ENCODE results near the gene TBC1D9.

The TBC1D9 gene

GRCh38 chr4:140644470-140645185 is 111.6 kb downstream of the TBC1D9 start:
- no peak overlapping the region for H3K4me3 ChIP-seq
- no peak for TF ChIP-seq POLR2AphosphoS5 (IDR thresholded peaks at IDR 0.05; ENCODE audit: borderline replicate concordance, low read depth, low read length)
- no peak for TF ChIP-seq FOXP2 (optimal IDR thresholded peaks at IDR 0.05; ENCODE audit: control extremely low read depth, extremely low read length, insufficient read depth)
- no peak for TF ChIP-seq EZH2 (IDR thresholded peaks at IDR 0.05)
- peaks cover 70% of the 10 kb centered on the region for H3K36me3 ChIP-seq (ENCODE audit: insufficient read depth, low read length)
- H3K9me3 ChIP-seq (ENCODE audit: low read depth, low read length) = no peaks in the 10 kb centered on the region
- DNase-seq (ENCODE audit: low read depth, low spot score) = no peak
- no peak overlapping the region for H3K27ac ChIP-seq
- no peak overlapping the region for H3K9ac ChIP-seq (ENCODE audit: insufficient read length)

- no peak overlapping the region for H3K9ac ChIP-seq (ENCODE audit: insufficient read length)
- TF ChIP-seq POLR2AphosphoS5 (IDR thresholded peaks at IDR 0.05; ENCODE audit: borderline replicate concordance, low read depth, low read length) (no peak), EZH2 (IDR thresholded peaks at IDR 0.05) (no peak), FOXP2 (optimal IDR thresholded peaks at IDR 0.05; ENCODE audit: control extremely low read depth, extremely low read length, insufficient read depth) (no peak)
- no peak overlapping the region for H3K27ac ChIP-seq
- H3K9me3 ChIP-seq (ENCODE audit: low read depth, low read length) = no peaks in the 10 kb centered on the region
- peaks cover 71% of the 10 kb centered on the region for H3K36me3 ChIP-seq (ENCODE audit: insufficient read depth, low read length)
- no peak for DNase-seq (ENCODE audit: low read depth, low spot score)
- H3K4me3 ChIP-seq = no peak overlapping the region
Observed at GRCh38 chr4:140643571-140644055, 112.6 kb downstream of the TBC1D9 start.

GRCh38 chr4:140642674-140643437 is 113.3 kb downstream of the TBC1D9 start:
- no peak for TF ChIP-seq EZH2 (IDR thresholded peaks at IDR 0.05)
- TF ChIP-seq FOXP2 (optimal IDR thresholded peaks at IDR 0.05; ENCODE audit: control extremely low read depth, extremely low read length, insufficient read depth) = no peak
- no peak for TF ChIP-seq POLR2AphosphoS5 (IDR thresholded peaks at IDR 0.05; ENCODE audit: borderline replicate concordance, low read depth, low read length)
- no peaks in the 10 kb centered on the region for H3K9me3 ChIP-seq (ENCODE audit: low read depth, low read length)
- no peak overlapping the region for H3K9ac ChIP-seq (ENCODE audit: insufficient read length)
- H3K36me3 ChIP-seq (ENCODE audit: insufficient read depth, low read length) = peaks cover 65% of the 10 kb centered on the region
- H3K4me3 ChIP-seq = no peak overlapping the region
- no peak overlapping the region for H3K27ac ChIP-seq
- DNase-seq (ENCODE audit: low read depth, low spot score) = no peak

GRCh38 chr4:140641789-140642439 is 114.3 kb downstream of the TBC1D9 start:
- H3K9ac ChIP-seq (ENCODE audit: insufficient read length) = no peak overlapping the region
- TF ChIP-seq EZH2 (IDR thresholded peaks at IDR 0.05) (no peak), FOXP2 (optimal IDR thresholded peaks at IDR 0.05; ENCODE audit: control extremely low read depth, extremely low read length, insufficient read depth) (no peak), POLR2AphosphoS5 (IDR thresholded peaks at IDR 0.05; ENCODE audit: borderline replicate concordance, low read depth, low read length) (no peak)
- DNase-seq (ENCODE audit: low read depth, low spot score) = no peak
- H3K27ac ChIP-seq = no peak overlapping the region
- no peaks in the 10 kb centered on the region for H3K9me3 ChIP-seq (ENCODE audit: low read depth, low read length)
- no peak overlapping the region for H3K4me3 ChIP-seq
- H3K36me3 ChIP-seq (ENCODE audit: insufficient read depth, low read length) = peaks cover 62% of the 10 kb centered on the region

- Histone ChIP-seq H3K9me3 (ENCODE audit: low read depth, low read length) (no peaks in the 10 kb centered on the region), H3K4me3 (no peak overlapping the region), H3K9ac (ENCODE audit: insufficient read length) (no peak overlapping the region), H3K27ac (no peak overlapping the region), H3K36me3 (ENCODE audit: insufficient read depth, low read length) (peaks cover 61% of the 10 kb centered on the region)
- no peak for TF ChIP-seq EZH2 (IDR thresholded peaks at IDR 0.05)
- TF ChIP-seq POLR2AphosphoS5 (IDR thresholded peaks at IDR 0.05; ENCODE audit: borderline replicate concordance, low read depth, low read length) = no peak
- TF ChIP-seq FOXP2 (optimal IDR thresholded peaks at IDR 0.05; ENCODE audit: control extremely low read depth, extremely low read length, insufficient read depth) = no peak
- DNase-seq (ENCODE audit: low read depth, low spot score) = no peak
Observed at GRCh38 chr4:140641105-140641555, 115.1 kb downstream of the TBC1D9 start.

GRCh38 chr4:140640150-140640748 is 115.9 kb downstream of the TBC1D9 start:
- no peak for TF ChIP-seq FOXP2 (optimal IDR thresholded peaks at IDR 0.05; ENCODE audit: control extremely low read depth, extremely low read length, insufficient read depth)
- TF ChIP-seq POLR2AphosphoS5 (IDR thresholded peaks at IDR 0.05; ENCODE audit: borderline replicate concordance, low read depth, low read length) = no peak
- TF ChIP-seq EZH2 (IDR thresholded peaks at IDR 0.05) = no peak
- Histone ChIP-seq H3K27ac (no peak overlapping the region), H3K36me3 (ENCODE audit: insufficient read depth, low read length) (peaks cover 57% of the 10 kb centered on the region), H3K9me3 (ENCODE audit: low read depth, low read length) (no peaks in the 10 kb centered on the region), H3K9ac (ENCODE audit: insufficient read length) (no peak overlapping the region), H3K4me3 (no peak overlapping the region)
- DNase-seq (ENCODE audit: low read depth, low spot score) = no peak

GRCh38 chr4:140639066-140639465 is 117.1 kb downstream of the TBC1D9 start:
- no peak for TF ChIP-seq FOXP2 (optimal IDR thresholded peaks at IDR 0.05; ENCODE audit: control extremely low read depth, extremely low read length, insufficient read depth)
- Histone ChIP-seq H3K27ac (no peak overlapping the region), H3K36me3 (ENCODE audit: insufficient read depth, low read length) (peaks cover 58% of the 10 kb centered on the region), H3K9ac (ENCODE audit: insufficient read length) (no peak overlapping the region), H3K9me3 (ENCODE audit: low read depth, low read length) (no peaks in the 10 kb centered on the region), H3K4me3 (no peak overlapping the region)
- DNase-seq (ENCODE audit: low read depth, low spot score) = no peak

GRCh38 chr4:140637836-140638235 is 118.3 kb downstream of the TBC1D9 start:
- no peak for TF ChIP-seq FOXP2 (optimal IDR thresholded peaks at IDR 0.05; ENCODE audit: control extremely low read depth, extremely low read length, insufficient read depth)
- no peak for TF ChIP-seq EZH2 (IDR thresholded peaks at IDR 0.05)
- TF ChIP-seq POLR2AphosphoS5 (IDR thresholded peaks at IDR 0.05; ENCODE audit: borderline replicate concordance, low read depth, low read length) = no peak
- DNase-seq (ENCODE audit: low read depth, low spot score) = no peak
- H3K9me3 ChIP-seq (ENCODE audit: low read depth, low read length) = no peaks in the 10 kb centered on the region
- H3K4me3 ChIP-seq = no peak overlapping the region
- no peak overlapping the region for H3K27ac ChIP-seq
- H3K9ac ChIP-seq (ENCODE audit: insufficient read length) = no peak overlapping the region
- H3K36me3 ChIP-seq (ENCODE audit: insufficient read depth, low read length) = peaks cover 58% of the 10 kb centered on the region
